Progenitor cell of endocrine pancreas (in vitro differentiated cells): ENCODE measurements around the gene TCEA2. TPM values are rescaled to one million over a fixed set of nuclear protein-coding genes. Genes with fewer than 3 reads are reported as not detected.
A peak's percentile ranks its signal among the peaks of the same experiment; 100 is the strongest.

Experiments used
- DNase-seq: peaks from one replicate; pipeline ENCODE4 v3.0.0; 2021; ENCODE audit warnings: low spot score; ENCODE audit not compliant: unreplicated experiment
- H3K27ac Mint-ChIP-seq: 2 replicates; pipeline ENCODE4 v1.8.0; 2021; ENCODE audit warnings: mild to moderate bottlenecking, moderate library complexity, mixed read lengths
- H3K27me3 Mint-ChIP-seq: 2 replicates; pipeline ENCODE4 v1.8.0; 2021; ENCODE audit warnings: mixed read lengths
- H3K36me3 Mint-ChIP-seq: 2 replicates; pipeline ENCODE4 v1.8.0; 2022; ENCODE audit warnings: mixed read lengths; ENCODE audit not compliant: insufficient read depth
- H3K4me1 Mint-ChIP-seq: 2 replicates; pipeline ENCODE4 v1.8.0; 2021; ENCODE audit warnings: low read depth, mixed read lengths
- H3K4me3 Mint-ChIP-seq: 2 replicates; pipeline ENCODE4 v1.8.0; 2021; ENCODE audit warnings: low read depth, mild to moderate bottlenecking, moderate library complexity, mixed read lengths
- H3K9me3 Mint-ChIP-seq: 2 replicates; pipeline ENCODE4 v1.8.0; 2021; ENCODE audit warnings: low read depth, mixed read lengths
- total RNA-seq: library from RNA; stranded (reverse); gene quantifications from 2 replicates; pipeline ENCODE4 v1.2.1, GENCODE V29; 2021
- TF ChIP-seq, protein P1 (sequence below): fragments of 200-600 bp; sonication (generic); IDR thresholded peaks from one replicate; pipeline ENCODE4 v1.5.0; 2021; ENCODE audit warnings: antibody characterized with exemption, mild to moderate bottlenecking; ENCODE audit not compliant: unreplicated experiment

The TCEA2 gene
- total RNA-seq, 1 donor from 2014 or later, result 92.7 TPM

GRCh38 chr20:64102647-64103354, 39.8 kb downstream of the TCEA2 start:
- peaks cover 42% of the 10 kb centered on the region for H3K27me3 Mint-ChIP-seq
- H3K36me3 Mint-ChIP-seq, result no peaks in the 10 kb centered on the region
- no peak for DNase-seq
- peaks cover 10% of the 10 kb centered on the region for H3K4me1 Mint-ChIP-seq
- H3K27ac Mint-ChIP-seq, result no peak overlapping the region
- TF ChIP-seq, protein P1, sequence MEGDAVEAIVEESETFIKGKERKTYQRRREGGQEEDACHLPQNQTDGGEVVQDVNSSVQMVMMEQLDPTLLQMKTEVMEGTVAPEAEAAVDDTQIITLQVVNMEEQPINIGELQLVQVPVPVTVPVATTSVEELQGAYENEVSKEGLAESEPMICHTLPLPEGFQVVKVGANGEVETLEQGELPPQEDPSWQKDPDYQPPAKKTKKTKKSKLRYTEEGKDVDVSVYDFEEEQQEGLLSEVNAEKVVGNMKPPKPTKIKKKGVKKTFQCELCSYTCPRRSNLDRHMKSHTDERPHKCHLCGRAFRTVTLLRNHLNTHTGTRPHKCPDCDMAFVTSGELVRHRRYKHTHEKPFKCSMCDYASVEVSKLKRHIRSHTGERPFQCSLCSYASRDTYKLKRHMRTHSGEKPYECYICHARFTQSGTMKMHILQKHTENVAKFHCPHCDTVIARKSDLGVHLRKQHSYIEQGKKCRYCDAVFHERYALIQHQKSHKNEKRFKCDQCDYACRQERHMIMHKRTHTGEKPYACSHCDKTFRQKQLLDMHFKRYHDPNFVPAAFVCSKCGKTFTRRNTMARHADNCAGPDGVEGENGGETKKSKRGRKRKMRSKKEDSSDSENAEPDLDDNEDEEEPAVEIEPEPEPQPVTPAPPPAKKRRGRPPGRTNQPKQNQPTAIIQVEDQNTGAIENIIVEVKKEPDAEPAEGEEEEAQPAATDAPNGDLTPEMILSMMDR, result no peak
- H3K4me3 Mint-ChIP-seq, result peak overlapping the region; percentile 68
- no peaks in the 10 kb centered on the region for H3K9me3 Mint-ChIP-seq

- Mint-ChIP-seq H3K4me1 (peaks cover 10% of the 10 kb centered on the region), H3K27me3 (peaks cover 47% of the 10 kb centered on the region), H3K4me3 (no peak overlapping the region), H3K36me3 (no peaks in the 10 kb centered on the region), H3K27ac (no peak overlapping the region), H3K9me3 (no peaks in the 10 kb centered on the region)
- TF ChIP-seq, protein P1, result no peak
- no peak for DNase-seq
These were observed 41.1 kb downstream of the TCEA2 start for GRCh38 chr20:64103871-64104666.

GRCh38 chr20:64104667-64105451, 41.9 kb downstream of the TCEA2 start:
- Mint-ChIP-seq H3K4me3 (no peak overlapping the region), H3K9me3 (no peaks in the 10 kb centered on the region), H3K4me1 (peaks cover 10% of the 10 kb centered on the region), H3K27me3 (peaks cover 47% of the 10 kb centered on the region), H3K36me3 (no peaks in the 10 kb centered on the region), H3K27ac (no peak overlapping the region)
- TF ChIP-seq, protein P1, result no peak
- DNase-seq, result no peak

- Mint-ChIP-seq H3K4me3 (no peak overlapping the region), H3K9me3 (no peaks in the 10 kb centered on the region), H3K27me3 (peaks cover 38% of the 10 kb centered on the region), H3K4me1 (peaks cover 10% of the 10 kb centered on the region), H3K36me3 (no peaks in the 10 kb centered on the region), H3K27ac (no peak overlapping the region)
- TF ChIP-seq, protein P1, result no peak
- no peak for DNase-seq
These were observed 42.9 kb downstream of the TCEA2 start for GRCh38 chr20:64105846-64106434.

DNA sequence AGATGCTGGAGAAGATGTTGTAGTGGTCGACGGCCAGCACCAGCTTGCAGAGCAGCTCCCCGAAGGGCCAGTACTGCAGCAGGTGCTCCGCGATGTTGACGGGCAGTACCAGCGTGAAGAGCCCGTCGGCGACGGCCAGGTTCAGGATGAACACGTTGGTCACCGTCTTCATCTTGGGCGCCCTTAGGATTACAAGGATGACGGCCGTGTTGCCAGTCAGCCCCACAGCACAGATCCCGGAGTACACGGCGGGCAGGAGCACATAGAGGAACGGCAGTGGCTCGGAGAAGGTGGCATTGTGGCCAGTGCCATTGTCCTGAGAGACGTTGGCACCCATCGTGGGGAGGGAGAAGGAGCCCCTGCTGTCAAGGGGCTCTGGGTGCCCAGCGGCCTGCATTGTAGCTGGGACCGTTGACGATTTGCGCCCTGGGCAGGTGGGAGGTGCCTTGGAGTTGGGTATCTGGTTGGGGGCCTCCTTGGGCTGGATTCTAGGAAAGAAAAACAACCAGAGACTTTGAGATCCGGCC, 43.5 kb downstream of the TCEA2 start:
- no peaks in the 10 kb centered on the region for H3K36me3 Mint-ChIP-seq
- H3K4me3 Mint-ChIP-seq, result no peak overlapping the region
- H3K27ac Mint-ChIP-seq, result no peak overlapping the region
- H3K4me1 Mint-ChIP-seq, result peaks cover 10% of the 10 kb centered on the region
- H3K9me3 Mint-ChIP-seq, result no peaks in the 10 kb centered on the region
- TF ChIP-seq, protein P1, result no peak
- H3K27me3 Mint-ChIP-seq, result peaks cover 32% of the 10 kb centered on the region
- DNase-seq, result no peak
